ENCODE results near the gene RNF167.

The RNF167 gene

GRCh38 chr17:4958102-4958501 is 18.0 kb downstream of the RNF167 start:
- no peak for DNase-seq

DNA sequence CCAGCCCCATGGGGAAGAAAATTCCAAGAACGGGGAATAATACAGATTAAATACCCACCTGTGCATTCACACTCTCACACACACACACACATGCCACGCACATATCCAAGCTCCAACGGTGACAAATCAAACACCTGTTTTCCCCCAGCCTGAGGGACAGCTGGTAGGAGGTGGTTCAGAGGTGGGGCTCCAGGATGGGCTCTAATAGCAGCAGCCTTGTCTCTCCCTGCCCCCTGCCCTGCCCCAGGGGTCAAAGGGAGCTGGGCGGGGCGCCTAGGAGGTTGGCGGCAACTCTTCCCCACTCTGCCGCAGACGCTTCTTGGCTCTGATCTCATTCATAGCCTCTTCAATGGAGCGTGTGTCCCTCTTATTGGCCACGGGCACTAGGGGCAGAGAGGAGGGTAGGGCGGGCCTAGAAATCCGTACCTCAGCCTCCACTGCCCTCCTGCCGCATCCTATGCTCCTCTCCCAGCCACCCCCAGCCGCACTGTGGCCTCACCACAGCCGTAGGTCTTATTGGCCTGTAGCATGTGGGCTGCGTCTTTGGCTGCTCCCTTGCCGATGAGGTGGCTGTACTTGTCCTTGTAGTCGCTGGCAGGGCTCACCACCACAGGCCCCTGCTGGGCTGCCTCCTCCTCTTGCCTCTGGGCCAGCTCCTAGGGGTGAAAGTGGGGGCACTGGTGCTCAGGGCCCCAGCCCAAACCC is 19.3 kb downstream of the RNF167 start:
- no peak for DNase-seq

DNA sequence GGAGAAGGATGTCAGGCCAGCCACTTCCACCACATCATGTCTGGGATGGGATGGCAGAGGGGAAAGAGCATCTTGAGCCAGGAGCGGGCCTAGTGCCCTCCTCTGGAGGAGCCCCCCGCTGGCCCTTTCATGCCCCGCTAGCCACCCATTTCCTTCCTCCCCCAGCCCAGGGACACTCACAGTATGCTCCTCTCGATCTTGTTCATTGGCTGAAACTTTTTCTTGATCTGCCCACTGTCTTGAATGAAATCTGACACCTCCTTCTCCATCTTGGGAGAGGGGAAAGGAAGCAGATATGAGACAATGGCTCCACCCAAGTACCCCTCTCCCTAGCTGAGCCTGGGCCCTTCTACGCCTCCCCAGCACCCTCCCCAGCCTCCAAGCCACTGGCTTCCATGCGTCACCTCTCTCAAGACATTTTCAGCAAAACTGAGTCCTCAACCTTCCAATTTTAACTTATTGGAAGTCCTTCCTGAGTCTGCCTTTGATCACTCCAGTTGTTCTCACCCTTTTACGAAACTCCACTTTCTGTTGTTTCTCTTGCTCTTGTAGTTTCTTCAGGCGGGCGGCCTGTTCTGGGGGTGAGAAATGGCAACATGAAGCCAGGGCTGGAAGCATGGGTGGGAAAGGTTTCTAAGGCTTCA is 20.3 kb downstream of the RNF167 start:
- DNase-seq = no peak

GRCh38 chr17:4965311-4965986 is 25.4 kb downstream of the RNF167 start:
- DNase-seq = no peak

DNA sequence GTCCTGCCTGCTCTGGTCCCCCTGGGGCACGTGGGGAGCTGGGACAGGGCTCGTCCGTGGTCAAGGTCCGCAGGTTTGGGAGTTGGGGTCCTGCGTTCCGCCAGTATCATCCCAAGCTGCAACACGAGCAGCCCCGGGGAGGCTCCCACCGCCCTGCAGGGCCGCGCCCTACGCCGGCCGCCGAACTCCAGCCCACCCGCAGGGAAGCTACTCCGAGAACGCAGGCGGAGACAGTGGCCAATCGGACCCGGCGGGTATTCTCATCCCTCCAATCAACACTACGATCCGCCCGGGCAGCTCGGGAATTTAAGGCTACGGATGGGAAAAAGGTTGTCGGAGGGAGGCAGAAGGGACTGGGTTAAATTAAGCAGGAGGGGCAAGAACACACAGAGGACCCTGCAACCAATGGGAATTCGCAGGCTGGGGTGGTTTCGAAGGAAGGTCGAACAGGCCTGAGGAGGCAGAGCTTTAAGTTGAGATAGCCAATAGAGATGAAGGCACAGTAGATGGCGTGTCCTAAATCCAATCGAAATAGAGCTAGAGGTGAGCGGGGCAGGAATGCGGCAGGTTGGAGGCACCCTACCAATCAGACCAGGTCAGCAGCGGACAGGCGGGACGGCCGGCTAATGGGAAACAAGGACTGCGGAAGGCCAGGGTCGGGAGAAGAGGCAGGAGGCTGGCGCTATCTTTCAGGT is 26.9 kb downstream of the RNF167 start:
- DNase-seq = peak; percentile 98

DNA sequence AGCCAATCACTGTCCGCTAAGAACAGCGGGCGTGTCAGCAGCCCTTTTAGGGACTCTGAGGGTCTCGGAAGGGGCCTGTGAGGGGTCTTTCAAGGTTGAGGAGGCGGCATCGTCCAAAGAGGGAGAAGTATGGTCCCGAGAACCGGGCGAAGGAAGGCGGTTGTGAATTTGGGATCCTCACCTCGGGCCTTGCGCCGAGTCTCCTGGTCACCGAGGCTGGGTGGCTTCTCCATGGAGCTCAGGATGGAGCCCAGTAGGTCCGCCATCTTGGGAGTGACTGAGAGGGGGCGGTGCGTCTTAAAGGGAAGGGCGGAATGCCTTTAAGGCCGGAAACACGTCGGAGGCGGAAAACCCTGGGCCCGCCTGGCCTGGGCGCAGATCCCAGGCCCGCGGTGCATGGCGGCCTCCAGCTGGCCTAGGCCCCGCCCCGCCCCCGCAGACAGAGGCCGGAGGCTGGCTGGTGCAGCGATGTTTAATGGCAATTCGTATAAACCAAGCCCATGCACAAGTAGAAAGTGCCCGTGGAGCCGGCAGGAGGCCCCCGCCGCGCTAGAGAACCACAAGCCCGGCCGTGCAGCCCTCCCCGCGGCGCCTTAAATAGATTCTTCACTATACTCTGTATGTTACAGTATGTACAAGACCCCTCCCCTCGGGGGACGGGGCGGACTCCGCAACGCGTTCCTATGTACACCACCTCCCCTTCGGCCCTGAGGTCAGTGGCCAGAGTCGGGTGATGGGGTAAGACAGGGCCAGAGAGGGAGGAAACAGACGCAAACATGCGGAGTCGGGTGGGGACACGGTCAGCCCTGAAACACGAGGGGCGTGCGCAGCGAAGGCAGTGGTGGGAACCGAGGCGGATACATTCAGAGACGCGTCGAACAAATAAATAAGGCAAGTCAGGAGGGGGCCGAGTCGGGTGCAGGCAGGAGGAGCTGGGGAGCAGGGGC is 27.7 kb downstream of the RNF167 start, which contains the start of gene SPAG7:
TSS of gene SPAG7 (minus strand) at position 279 of the 947 bp plus-strand sequence. CDS start at position 266, 13 bp downstream.
- DNase-seq = peak; percentile 95

DNA sequence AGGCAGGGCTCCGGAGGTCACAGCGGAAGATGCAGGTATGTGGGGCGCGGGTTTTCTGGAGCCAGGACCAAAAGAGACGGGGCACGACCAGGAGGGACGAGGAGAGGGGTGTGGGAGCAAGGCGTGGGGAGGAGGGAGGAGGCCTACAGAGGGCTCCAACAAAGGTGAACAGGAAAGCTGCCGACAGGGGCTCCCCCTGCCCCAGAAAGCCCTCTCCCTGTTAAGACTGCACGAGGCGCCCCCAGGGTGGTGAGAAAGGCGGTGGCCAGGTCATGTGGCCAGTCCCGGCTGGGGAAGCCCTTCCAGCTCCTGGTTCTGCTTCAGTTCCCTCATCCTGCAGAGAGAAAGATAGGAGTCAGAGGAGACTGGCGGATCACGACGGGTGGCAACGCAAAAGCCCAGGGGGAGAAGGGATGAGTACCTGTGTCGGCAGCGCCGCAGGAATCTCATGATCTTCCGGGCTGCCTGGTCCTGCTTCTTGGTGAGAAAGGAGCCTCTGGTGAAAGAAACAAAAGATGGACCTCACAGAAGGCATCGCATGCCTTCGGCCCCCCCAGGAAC is 28.5 kb downstream of the RNF167 start:
- DNase-seq = peak; percentile 51

- peak; percentile 56 for DNase-seq
Observed at GRCh38 chr17:4969047-4969550, 29.0 kb downstream of the RNF167 start.

- DNase-seq = peak; percentile 19
Observed at GRCh38 chr17:4969551-4970173, 29.6 kb downstream of the RNF167 start.

DNA sequence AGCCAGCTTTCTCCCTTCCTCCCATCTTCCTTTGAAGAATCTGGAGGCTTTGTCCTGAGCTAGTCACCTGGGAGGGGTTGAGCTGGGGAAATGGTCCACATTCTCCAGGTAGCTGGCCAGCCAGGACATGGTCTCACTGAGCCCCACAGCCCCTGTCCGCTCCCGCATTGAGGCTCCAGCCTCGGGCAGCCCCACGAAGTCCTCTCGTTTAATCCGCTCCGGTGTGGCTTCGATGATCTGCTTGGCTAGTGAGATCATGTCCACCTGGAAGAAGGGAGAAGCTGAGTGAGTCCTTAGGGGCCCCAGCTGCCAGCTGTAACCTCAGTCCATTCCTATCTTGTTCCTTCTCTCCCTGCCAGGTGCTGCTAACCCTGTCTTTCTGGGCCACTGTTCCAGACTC is 30.2 kb downstream of the RNF167 start:
- no peak for DNase-seq

GRCh38 chr17:4971826-4972225 is 31.8 kb downstream of the RNF167 start:
- no peak for DNase-seq

DNA sequence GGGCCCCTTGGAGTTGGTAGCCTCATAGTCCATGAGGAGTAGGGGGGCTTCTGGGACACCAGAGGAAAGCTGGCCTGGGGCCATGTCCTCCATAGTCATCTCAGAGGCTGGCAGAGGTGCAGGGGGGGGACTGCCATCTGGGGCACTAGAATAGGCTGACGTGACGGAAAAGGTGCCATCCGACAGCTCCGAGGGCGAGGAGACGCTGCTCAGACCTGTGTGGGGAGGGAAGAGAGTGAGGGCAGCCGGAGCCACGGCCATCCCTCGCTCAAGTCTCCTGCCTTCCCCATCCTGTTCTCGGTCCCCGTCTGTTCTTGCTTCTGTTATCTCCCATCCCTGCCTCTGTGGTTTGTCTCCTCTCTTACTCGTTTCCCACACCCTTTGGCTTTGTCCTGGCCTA is 32.3 kb downstream of the RNF167 start:
- DNase-seq = no peak

DNA sequence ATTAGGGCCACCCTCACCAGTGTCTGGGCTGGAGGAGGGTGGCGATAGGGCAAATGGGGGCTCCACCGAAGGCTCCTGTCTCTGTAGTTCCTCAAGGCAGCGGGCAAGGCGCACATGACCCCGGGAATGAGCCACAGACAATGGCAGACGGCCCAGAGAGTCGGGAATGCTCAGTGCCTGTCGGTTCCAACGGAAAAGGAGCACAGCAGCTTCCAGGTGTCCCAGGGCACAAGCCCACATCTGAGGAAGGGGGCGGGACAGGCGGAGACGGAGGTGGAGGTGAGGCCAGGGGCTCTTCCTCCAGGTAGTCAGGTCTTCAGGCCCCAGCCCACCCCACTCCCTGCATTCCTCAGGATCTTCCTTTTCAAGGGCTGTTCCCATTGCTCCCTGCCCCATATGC is 32.7 kb downstream of the RNF167 start:
- no peak for DNase-seq

DNA sequence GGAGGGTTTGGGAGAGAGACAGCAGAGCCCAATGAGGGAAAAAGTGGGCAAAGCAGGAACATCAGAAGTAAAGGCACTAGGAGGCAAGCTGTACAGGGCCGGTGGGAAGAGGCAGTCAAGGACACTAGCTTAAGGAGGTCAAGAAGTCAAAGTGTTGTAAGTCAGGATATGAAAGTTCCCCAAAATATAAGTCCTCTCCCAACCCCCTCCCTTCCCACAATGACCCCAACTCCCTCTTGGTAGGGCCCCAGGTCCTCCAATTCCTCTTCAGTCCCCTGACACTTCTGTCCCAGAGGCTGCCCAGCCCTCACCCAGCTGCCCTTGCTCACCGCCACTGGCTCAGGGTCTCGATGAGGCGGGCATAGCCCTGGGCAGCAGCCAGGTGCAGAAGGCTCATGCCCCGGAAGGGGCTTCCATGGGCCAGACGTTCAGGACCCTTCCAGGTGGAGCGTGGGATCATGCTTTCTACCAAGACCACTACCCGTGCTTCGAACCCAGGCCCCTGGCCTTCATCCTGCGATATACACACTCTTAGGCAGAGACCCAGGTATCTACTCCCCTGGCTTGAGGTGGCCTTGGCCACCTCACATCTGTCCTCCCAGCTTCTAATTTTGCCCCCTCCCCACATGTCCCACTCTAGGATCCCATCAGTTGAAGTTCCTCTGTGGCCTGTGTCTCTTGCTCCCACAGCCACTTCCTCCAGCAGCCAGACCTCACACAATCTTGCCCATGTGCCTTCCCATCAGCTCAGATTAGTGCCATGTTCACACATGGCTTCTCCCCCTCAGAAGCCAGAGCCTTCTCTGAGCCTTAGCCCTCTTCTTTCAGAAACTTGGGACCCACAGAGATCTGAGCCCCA is 33.4 kb downstream of the RNF167 start:
- DNase-seq = no peak

GRCh38 chr17:4974115-4974670 is 34.1 kb downstream of the RNF167 start:
- no peak for DNase-seq

- no peak for DNase-seq
Observed at GRCh38 chr17:4978726-4979125, 38.7 kb downstream of the RNF167 start.

- peak; percentile 64 for DNase-seq
Observed at GRCh38 chr17:4980644-4981216, 40.7 kb downstream of the RNF167 start.

- no peak for DNase-seq
Observed at GRCh38 chr17:4982305-4982704, 42.2 kb downstream of the RNF167 start.

DNA sequence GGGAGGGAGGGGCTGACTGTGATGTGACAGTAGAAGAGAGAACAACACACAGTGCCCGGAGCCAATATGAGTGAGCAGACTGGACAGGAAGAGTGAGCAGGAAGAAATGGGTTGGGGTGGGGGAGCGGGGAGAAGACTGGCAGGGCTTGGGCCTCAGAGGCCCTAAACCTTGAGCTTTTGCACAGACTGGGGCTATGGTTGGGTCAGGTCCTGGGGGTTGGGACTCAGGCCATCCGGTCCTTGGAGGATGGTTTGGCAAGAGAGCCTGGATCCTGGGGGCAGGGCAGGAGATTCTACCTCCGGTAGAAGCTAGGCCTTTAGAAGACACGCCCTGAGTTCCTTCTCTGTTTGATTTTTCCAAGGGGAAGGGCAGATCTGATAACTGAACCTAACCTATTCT is 46.3 kb downstream of the RNF167 start:
- DNase-seq = peak; percentile 47
